Ovary (tissue), 9 donors: ENCODE results near the gene P3H4. TPM values are rescaled to one million over a fixed set of nuclear protein-coding genes. Genes with fewer than 3 reads are reported as not detected.

Source experiments
- DNase-seq, 5 donors: peaks; one replicate each; pipeline ENCODE4 v3.0.0-alpha.2; 2019 to 2020
- H3K27ac ChIP-seq, 2 donors: fragments of 200-600 bp; one replicate each; pipeline versions ENCODE4 v1.5.1 to v1.8.0; 2019 to 2022
- H3K27me3 ChIP-seq: fragments of 200-600 bp; one replicate; pipeline ENCODE4 v1.8.0; 2022
- H3K36me3 ChIP-seq: fragments of 200-600 bp; sonication (generic); one replicate; pipeline ENCODE4 v1.5.1; 2019
- H3K4me1 ChIP-seq: one replicate; pipeline ENCODE4 v1.8.1; 2013; ENCODE audit warnings: mild to moderate bottlenecking, moderate library complexity; ENCODE audit not compliant: insufficient read depth
- H3K4me3 ChIP-seq: fragments of 200-600 bp; sonication (generic); one replicate; pipeline ENCODE4 v1.5.1; 2017
- H3K9me3 ChIP-seq, 2 donors: fragments of 200-600 bp in 1 of 2; sonication (generic) in 1 of 2; one replicate each; pipeline versions ENCODE4 v1.5.1 to v1.8.1; 2013 to 2019; ENCODE audit warnings: mild to moderate bottlenecking in 1 of 2, moderate library complexity in 1 of 2
- CTCF ChIP-seq, 3 donors: fragments of 450-650 bp in 2 of 3; fragments of 200-600 bp in 1 of 3; IDR thresholded peaks; one replicate each; pipeline versions ENCODE4 v1.5.1 to v1.8.0; 2016 to 2022; ENCODE audit warnings: antibody characterized with exemption in 3 of 3, mild to moderate bottlenecking in 1 of 3
- EP300 ChIP-seq: sonication (generic); formaldehyde crosslinking; IDR thresholded peaks from one replicate; pipeline ENCODE4 v1.6.1; 2017; ENCODE audit warnings: antibody characterized with exemption
- POLR2A ChIP-seq: fragments of 450-650 bp; IDR thresholded peaks from one replicate; pipeline ENCODE4 v1.6.1; 2017; ENCODE audit warnings: antibody characterized with exemption, mild to moderate bottlenecking, moderate library complexity
- WGBS, 3 donors: extraction: QIAGEN DNeasy Blood & Tissue Kit in 1 of 3; methylation state at CpG; one replicate each; pipeline versions ENCODE4 v1.1.5 to v1.1.7; 2013 to 2017; 5-methylcytosine and 5-hydroxymethylcytosine counted together
- intact Hi-C, 4 donors: fragments of 100-400 bp; cut with DNase I; formaldehyde crosslinking; loops; one replicate each; pipeline versions ENCODE4 v1.11.0 to v1.15.1; 2022 to 2023
- polyA plus RNA-seq, 2 donors: library from polyadenylated mRNA; stranded (reverse); fragments of 200-250 nt in 1 of 2; fragments of 350-450 nt in 1 of 2; fragmentation: Illumina TruSeq in 1 of 2; extraction: RNeasy Lipid Tissue Mini Kit (QIAGEN cat#74804) in 1 of 2; gene quantifications; one replicate each; pipeline ENCODE4 v1.2.3, GENCODE V29; 2013 to 2014
- total RNA-seq, 7 donors: library from RNA; depleted of rRNA in 2 of 7; stranded (reverse); fragments of >200 nt in 2 of 7; fragmentation: NEBNext Ultra II Directional in 3 of 7; extraction: Animal tissue kit (Norgen Biotek cat#: 25700) in 3 of 7; gene quantifications; one replicate each; pipeline versions ENCODE4 v1.1.0 to v1.2.4, GENCODE V29; 2016 to 2023
- donor health status: DM: no; HTN: no; CAD: no; lungs with moderate emphysema.
- donor health status: DM: no; HTN: no; CAD: no.
- donor health status: Bipolar disorder and iron deficiency.
- donor health status: DM: yes; HTN: yes; CAD: no.
- donor health status: DM: no; HTN: no; CAD: no.
- donor health status: DM: yes; HTN: yes; CAD: no.

The P3H4 gene
- total and polyA plus RNA-seq, 9 donors: 7.7 to 22.1 (median 15.1) TPM

GRCh38 chr17:41822216-41823140 lies 10.7 kb upstream of the P3H4 start:
- Histone ChIP-seq H3K36me3 (no peaks in the 10 kb centered on the region), H3K4me3 (no peak overlapping the region), H3K27ac (no peak overlapping the region), H3K9me3 (no peaks in the 10 kb centered on the region), H3K27me3 (no peaks in the 10 kb centered on the region), H3K4me1 (no peaks in the 10 kb centered on the region)
- TF ChIP-seq CTCF (IDR thresholded peaks at IDR 0.05) (no peak), POLR2A (no peak)
- WGBS, 3 donors: 66 to 78% (median 66%) methylated on average over 12 of the region's 12 CpGs
- DNase-seq: no peak
- intact Hi-C loops: no loop called here

GRCh38 chr17:41821776-41822175 lies 10.0 kb upstream of the P3H4 start:
- DNase-seq: no peak
- Histone ChIP-seq H3K4me3 (no peak overlapping the region), H3K36me3 (no peaks in the 10 kb centered on the region), H3K27me3 (no peaks in the 10 kb centered on the region), H3K4me1 (no peaks in the 10 kb centered on the region), H3K9me3 (no peaks in the 10 kb centered on the region), H3K27ac (no peak overlapping the region)
- WGBS, 3 donors: 81 to 84% (median 82%) methylated on average over 14 of the region's 14 CpGs
- intact Hi-C loops: no loop called here
- TF ChIP-seq EP300: no peak
- no peak for TF ChIP-seq POLR2A
- no peak for TF ChIP-seq CTCF (IDR thresholded peaks at IDR 0.05)

GRCh38 chr17:41818024-41818423 lies 6.3 kb upstream of the P3H4 start:
- no peaks in the 10 kb centered on the region for H3K4me1 ChIP-seq
- no peaks in the 10 kb centered on the region for H3K36me3 ChIP-seq
- 94 to 95% (median 95%) methylated on average over 20 of the region's 20 CpGs for WGBS, 3 donors
- no peaks in the 10 kb centered on the region for H3K27me3 ChIP-seq
- H3K9me3 ChIP-seq: no peaks in the 10 kb centered on the region
- no peak overlapping the region for H3K27ac ChIP-seq
- intact Hi-C loops: no loop called here
- no peak for DNase-seq
- no peak for TF ChIP-seq CTCF (IDR thresholded peaks at IDR 0.05)
- TF ChIP-seq POLR2A: no peak
- no peak for TF ChIP-seq EP300
- no peak overlapping the region for H3K4me3 ChIP-seq

- no peak overlapping the region for H3K27ac ChIP-seq
- WGBS, 3 donors: 90 to 94% (median 92%) methylated on average over 23 of the region's 23 CpGs
- no peaks in the 10 kb centered on the region for H3K27me3 ChIP-seq
- intact Hi-C loops: no loop called here
- H3K4me1 ChIP-seq: no peaks in the 10 kb centered on the region
- TF ChIP-seq POLR2A: no peak
- no peak for TF ChIP-seq EP300
- TF ChIP-seq CTCF (IDR thresholded peaks at IDR 0.05): no peak
- DNase-seq: no peak
- H3K9me3 ChIP-seq: no peaks in the 10 kb centered on the region
- H3K4me3 ChIP-seq: no peak overlapping the region
- no peaks in the 10 kb centered on the region for H3K36me3 ChIP-seq
Measured at GRCh38 chr17:41816637-41817320, 5.0 kb upstream of the P3H4 start.
